ENCODE measurements around the gene SUSD4.

GRCh38 chr1:223217781-223218180 is 146.2 kb downstream of the SUSD4 start:
- TF ChIP-seq POLR2A (IDR thresholded peaks at IDR 0.05; ENCODE audit: low read length) (no peak), GATA1 (IDR thresholded peaks at IDR 0.05; ENCODE audit: low read depth, low read length) (no peak)

Data from erythroblast (primary cell).